Measurements from ENCODE around the gene ADAM10. TPM values are rescaled to one million over a fixed set of nuclear protein-coding genes. Genes with fewer than 3 reads are reported as not detected.

ADAM10 gene
- total RNA-seq, 4 donors from 2014 or later, result 42.9 to 83.3 (median 62.7) TPM

DNA sequence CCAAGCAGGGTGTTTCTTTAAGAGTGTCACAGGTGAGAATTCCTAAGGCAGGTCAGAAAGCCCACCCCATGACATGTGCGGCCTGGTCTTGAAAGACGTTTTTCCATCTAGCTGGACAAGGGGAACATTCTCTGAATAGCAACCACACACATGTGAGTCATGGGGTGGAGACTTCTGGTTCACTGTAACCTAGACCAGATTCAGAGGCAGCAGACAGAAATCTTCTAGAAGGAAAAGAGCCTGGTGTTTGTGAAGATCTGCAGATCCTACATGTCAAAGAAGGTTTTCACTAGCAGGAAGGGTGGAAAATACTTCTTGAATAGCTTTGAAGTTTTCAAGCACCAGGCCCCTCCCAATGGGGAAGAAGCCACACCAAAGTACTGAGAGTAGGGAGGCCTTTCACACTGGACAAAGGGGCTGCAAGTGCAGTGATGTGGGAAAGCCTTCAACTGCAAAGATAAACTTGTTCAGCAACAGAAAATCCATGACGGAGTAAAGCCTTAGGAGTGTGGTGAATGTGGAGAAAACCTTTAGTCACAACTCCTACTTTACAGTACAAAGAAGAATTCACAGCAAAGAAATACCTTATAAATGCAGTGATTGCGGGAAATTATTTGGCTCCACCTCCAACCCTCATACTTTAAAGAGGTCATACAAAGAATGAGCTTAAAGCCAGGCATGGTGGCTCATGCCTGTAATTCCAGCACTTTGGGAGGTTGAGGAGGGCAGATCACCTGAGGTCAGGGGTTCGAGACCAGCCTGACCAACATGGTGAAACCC is 17.6 kb downstream of the ADAM10 start:
- TF ChIP-seq POLR2A (IDR thresholded peaks at IDR 0.05), result no peak
- peaks cover 0 to 13% (median 0%) of the 10 kb centered on the region in 4 donors for H3K4me1 ChIP-seq

GRCh38 chr15:58726867-58727266 is 22.6 kb downstream of the ADAM10 start:
- Histone ChIP-seq H3K27ac (no peak overlapping the region), H3K4me1 (peaks cover 0 to 8% (median 0%) of the 10 kb centered on the region in 4 donors), H3K9me3 (no peaks in the 10 kb centered on the region), H3K36me3 (no peaks in the 10 kb centered on the region), H3K4me3 (no peak overlapping the region), H3K27me3 (no peaks in the 10 kb centered on the region)
- TF ChIP-seq POLR2A (IDR thresholded peaks at IDR 0.05) (no peak), CTCF (IDR thresholded peaks at IDR 0.05) (no peak)
- DNase-seq, result no peak

More for the DNA sequence above, 17.6 kb downstream of the ADAM10 start:
- Histone ChIP-seq H3K27me3 (no peaks in the 10 kb centered on the region), H3K9me3 (no peaks in the 10 kb centered on the region), H3K4me3 (no peak overlapping the region), H3K27ac (no peak overlapping the region), H3K36me3 (no peaks in the 10 kb centered on the region)
- no peak for DNase-seq

- Histone ChIP-seq H3K4me1 (peaks cover 0 to 8% (median 0%) of the 10 kb centered on the region in 4 donors), H3K4me3 (no peak overlapping the region), H3K9me3 (no peaks in the 10 kb centered on the region), H3K27ac (no peak overlapping the region), H3K36me3 (no peaks in the 10 kb centered on the region), H3K27me3 (no peaks in the 10 kb centered on the region)
- DNase-seq, result no peak
- no peak for TF ChIP-seq POLR2A (IDR thresholded peaks at IDR 0.05)
- no peak for TF ChIP-seq CTCF (IDR thresholded peaks at IDR 0.05)
Measured at GRCh38 chr15:58724466-58724865, 25.0 kb downstream of the ADAM10 start.

- TF ChIP-seq CTCF (IDR thresholded peaks at IDR 0.05) (no peak), POLR2A (IDR thresholded peaks at IDR 0.05) (no peak)
- H3K4me1 ChIP-seq, result no peaks in the 10 kb centered on the region
- H3K4me3 ChIP-seq, result no peak overlapping the region
- no peak overlapping the region for H3K27ac ChIP-seq
- no peaks in the 10 kb centered on the region for H3K9me3 ChIP-seq
- H3K36me3 ChIP-seq, result peaks cover 0 to 8% (median 0%) of the 10 kb centered on the region in 3 donors
- DNase-seq, result no peak
- H3K27me3 ChIP-seq, result no peaks in the 10 kb centered on the region
Measured at GRCh38 chr15:58717357-58717756, 32.1 kb downstream of the ADAM10 start.

DNA sequence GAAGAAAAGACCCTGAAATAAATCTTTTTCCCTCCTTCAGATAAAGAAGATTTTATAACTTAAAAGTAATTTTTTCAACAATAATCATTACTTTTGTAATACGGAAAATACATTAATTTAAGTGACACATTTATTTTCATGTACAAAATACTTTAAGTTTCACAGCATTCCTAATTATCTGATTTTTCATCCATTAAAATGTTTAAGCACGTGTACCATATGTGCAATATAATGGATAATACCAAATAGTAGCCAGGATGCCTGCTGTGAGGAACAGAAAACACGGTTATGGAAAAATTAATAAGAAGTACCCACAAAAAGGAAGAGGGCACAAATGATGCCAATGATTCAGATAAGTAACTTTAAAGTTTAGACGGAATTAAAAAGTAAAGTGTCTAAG is 33.5 kb downstream of the ADAM10 start:
- Histone ChIP-seq H3K9me3 (no peaks in the 10 kb centered on the region), H3K4me1 (no peaks in the 10 kb centered on the region), H3K27me3 (no peaks in the 10 kb centered on the region), H3K4me3 (no peak overlapping the region), H3K36me3 (peaks cover 0 to 8% (median 0%) of the 10 kb centered on the region in 3 donors), H3K27ac (no peak overlapping the region)
- no peak for DNase-seq
- TF ChIP-seq POLR2A (IDR thresholded peaks at IDR 0.05) (no peak), CTCF (IDR thresholded peaks at IDR 0.05) (no peak)

DNA sequence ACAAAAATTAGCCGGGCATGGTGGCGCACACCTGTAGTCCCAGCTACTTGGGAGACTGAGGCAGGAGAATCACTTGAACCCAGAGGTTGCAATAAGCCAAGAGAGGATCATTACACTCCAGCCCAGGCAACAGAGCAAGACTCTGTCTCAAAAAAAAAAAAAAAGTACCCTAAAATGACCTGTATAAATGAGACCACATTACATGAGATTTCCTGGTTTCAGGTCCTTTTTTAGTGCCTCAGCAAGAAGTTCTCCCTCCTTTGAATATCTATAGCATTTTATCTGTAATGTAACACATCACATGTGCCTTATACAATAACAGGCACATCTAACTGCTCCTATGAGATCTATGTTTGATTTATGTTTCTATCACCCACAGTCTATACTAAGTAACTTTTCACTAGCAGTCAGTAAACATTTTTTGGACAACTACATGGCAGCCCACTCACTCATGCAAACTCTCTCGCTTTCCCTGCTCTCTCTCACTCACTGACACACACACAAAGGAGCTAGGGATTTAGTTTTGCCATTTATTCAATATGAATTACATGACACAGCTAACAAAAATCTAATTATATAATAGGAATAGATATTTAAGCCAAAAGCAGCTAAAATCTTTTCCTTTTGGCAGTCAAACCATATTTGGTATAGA is 34.1 kb downstream of the ADAM10 start:
- Histone ChIP-seq H3K9me3 (no peaks in the 10 kb centered on the region), H3K4me3 (no peak overlapping the region), H3K27ac (no peak overlapping the region), H3K27me3 (no peaks in the 10 kb centered on the region), H3K4me1 (no peaks in the 10 kb centered on the region), H3K36me3 (peaks cover 0 to 9% (median 0%) of the 10 kb centered on the region in 3 donors)
- TF ChIP-seq CTCF (IDR thresholded peaks at IDR 0.05) (no peak), POLR2A (IDR thresholded peaks at IDR 0.05) (no peak)
- no peak for DNase-seq

Data from Peyer's patch (tissue), 4 donors.